GM18861 (cell line): Measurements from ENCODE around the gene INO80B.
"Not testable (repeated sequence)": the region's sequence is repeated elsewhere in the genome, so short reads cannot be mapped to it uniquely, and the experiment has no call there.

ENCODE experiments used
- ATAC-seq: cut with Tn5 transposase; IDR thresholded peaks from one replicate; pipeline ENCODE4 v1.9.1; 2021; ENCODE audit not compliant: unreplicated experiment

INO80B gene

GRCh38 chr2:74447230-74447999 is 7.5 kb upstream of the INO80B start:
- ATAC-seq = no peak

GRCh38 chr2:74448771-74449170 is 6.1 kb upstream of the INO80B start:
- no peak for ATAC-seq

DNA sequence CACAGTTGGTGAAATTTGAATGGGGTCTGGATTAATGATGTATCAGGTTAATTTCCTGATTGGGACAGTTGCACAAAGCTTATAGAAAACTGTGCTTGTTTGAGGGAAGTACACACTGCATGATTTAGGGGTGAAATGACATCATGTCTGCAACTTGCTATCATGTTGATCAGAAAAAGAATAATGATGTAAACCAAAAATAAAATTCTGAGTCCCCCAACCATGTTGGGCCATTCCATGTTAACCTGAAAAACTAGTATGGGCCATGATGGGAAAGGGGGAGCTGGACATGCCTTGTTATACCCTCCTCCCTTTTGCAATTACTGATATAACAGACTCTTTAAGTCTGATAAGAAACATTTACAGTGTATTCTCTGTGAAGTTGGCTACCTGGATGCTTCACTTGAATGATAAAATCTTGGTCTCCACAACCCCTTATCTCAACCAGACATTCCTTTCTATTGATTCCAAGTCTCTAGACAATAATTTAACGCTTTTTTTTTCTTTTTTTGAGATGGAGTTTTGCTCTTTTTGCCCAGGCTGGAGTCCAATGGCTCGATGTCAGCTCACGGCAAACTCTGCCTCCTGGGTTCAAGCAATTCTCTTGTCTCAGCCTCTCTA is 4.2 kb upstream of the INO80B start:
- ATAC-seq = no peak

GRCh38 chr2:74457129-74457548 is 2.3 kb downstream of the INO80B start:
- no peak for ATAC-seq

- peak; percentile 25 for ATAC-seq
Measured at GRCh38 chr2:74457549-74458131, 2.8 kb downstream of the INO80B start.

DNA sequence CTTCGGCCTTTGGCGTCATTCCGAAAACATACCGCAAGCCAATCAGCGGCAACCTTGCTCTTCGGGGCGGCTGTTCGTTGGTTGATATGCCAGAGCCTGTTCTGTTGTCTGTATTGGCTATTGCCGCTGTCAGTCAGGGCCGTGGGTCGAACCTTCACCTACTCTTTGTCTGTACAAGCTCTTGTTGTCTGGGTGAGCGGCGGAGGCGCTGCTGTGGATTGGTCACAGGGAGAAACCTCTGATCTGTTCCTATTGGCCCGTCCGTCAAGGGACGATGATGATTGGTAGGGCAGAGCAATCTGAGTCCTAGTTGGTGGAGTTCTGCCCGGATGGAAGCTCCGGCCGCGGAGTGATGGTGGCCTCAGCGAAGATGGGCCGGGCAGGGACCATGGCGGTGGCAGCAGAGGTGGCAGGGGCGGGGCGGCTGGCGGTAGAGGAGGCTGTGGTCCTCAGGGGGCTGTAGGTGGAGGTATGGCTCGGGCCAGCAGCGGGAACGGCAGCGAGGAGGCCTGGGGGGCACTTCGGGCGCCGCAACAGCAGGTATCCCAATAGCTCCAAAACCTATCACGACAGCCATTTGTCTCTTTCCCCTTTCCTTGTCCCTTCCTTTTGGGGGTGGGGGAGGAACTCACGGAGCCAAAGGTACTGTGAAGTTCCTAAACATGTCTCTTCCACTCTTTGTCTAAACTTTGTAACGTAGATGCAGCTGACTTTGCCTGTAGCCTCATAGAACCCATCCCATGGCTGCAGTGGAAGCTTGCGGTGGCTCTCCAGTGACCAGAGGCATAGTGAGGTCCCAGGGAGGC is 3.4 kb downstream of the INO80B start, which contains the start of gene WBP1:
Gene WBP1 (plus strand): TSS at position 307 of the 806 bp plus-strand sequence. CDS start 165 bp downstream, at position 472.
- peak; percentile 78 for ATAC-seq

- ATAC-seq = no peak
Measured at GRCh38 chr2:74458938-74459363, 4.1 kb downstream of the INO80B start.

DNA sequence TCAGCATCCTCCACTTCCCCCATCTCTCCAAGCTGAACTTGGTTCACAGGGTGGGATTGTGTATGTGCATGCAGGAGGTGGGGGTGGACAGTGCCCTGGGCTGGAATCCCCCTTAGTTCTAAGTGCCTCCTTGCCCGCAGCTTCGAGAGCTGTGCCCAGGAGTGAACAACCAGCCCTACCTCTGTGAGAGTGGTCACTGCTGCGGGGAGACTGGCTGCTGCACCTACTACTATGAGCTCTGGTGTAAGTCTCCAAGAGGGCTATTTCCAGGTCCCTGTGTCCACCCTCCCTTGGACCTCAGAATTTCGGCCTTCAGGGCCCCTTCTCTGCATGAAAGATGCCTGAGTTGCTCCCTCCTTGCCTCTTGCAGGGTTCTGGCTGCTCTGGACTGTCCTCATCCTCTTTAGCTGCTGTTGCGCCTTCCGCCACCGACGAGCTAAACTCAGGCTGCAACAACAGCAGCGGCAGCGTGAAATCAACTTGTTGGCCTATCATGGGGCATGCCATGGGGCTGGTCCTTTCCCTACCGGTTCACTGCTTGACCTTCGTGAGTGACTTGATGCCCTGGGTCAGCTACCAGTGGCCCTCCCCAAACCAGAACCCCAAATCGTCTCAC is 4.7 kb downstream of the INO80B start:
- ATAC-seq = not testable (repeated sequence)

- not testable (repeated sequence) for ATAC-seq
Measured at GRCh38 chr2:74460187-74460586, 5.3 kb downstream of the INO80B start.

- ATAC-seq = no peak
Measured at GRCh38 chr2:74461187-74462053, 6.5 kb downstream of the INO80B start.

GRCh38 chr2:74462054-74462785 is 7.3 kb downstream of the INO80B start:
- ATAC-seq = no peak

GRCh38 chr2:74462786-74463105 is 7.9 kb downstream of the INO80B start:
- no peak for ATAC-seq

- ATAC-seq = no peak
Measured at GRCh38 chr2:74464406-74464805, 9.5 kb downstream of the INO80B start.

DNA sequence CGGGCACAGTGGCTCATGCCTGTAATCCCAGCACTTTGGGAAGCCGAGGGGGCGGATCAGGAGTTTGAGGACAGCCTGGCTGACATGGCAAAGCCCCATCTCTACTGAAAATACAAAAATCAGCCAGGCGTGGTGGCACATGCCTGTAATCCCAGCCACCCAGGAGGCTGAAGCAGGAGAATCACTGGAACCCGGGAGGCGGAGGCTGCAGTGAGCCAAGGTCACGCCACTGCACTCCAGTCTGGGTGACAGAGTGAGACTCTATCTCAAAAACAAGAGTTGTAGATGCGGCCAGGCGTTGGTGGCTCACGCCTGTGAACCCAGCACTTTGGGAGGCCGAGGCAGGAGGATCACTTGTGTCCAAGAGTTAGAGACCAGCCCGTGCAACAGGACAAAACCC is 15.9 kb downstream of the INO80B start:
- not testable (repeated sequence) for ATAC-seq

- ATAC-seq = no peak
Measured at GRCh38 chr2:74471332-74472065, 16.6 kb downstream of the INO80B start.

DNA sequence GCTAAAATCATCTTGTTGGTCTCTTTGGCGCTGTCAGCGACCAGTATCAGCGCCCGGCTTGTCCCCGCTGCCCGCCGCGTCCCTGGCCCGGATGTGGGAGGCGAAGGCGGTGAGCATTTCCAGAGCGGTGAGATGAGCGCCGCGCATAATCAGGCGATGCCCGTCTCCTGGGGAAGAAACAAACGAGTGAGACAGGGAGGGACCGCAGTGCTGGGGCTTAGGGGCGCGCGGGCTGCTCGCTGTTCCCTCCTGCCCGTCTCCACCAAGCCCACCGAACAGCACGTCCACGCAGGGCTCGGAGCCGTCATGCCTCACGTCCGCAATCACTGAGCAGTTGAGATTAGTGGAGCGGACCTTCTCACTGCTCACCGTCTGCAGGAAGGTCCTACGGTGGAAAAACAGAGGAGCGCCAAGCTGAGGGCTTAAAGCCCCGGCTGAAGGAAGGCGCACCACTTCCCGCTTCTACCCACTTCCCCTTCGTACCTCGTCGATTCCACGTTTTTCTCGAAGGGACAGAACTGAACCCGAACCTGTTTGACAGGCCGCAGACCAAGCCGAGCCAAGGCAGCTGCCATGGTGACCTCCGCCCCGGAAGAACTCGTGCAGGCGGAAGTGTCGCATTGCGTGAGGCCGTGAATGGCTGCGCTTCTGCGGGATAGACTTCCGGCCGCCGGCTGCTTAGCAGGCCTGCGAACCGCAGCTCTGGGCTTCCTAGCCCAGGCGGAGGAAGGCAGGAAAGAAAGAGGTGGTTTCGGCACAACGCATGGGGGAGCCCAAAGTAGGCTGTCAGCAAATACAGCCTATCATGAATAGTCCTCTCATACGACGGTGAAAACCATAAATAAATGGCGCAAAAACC is 17.4 kb downstream of the INO80B start, which contains the start of gene MRPL53:
Gene MRPL53 (minus strand): TSS at position 595 of the 859 bp plus-strand sequence. CDS start 20 bp downstream, at position 575.
- ATAC-seq = peak; percentile 74

DNA sequence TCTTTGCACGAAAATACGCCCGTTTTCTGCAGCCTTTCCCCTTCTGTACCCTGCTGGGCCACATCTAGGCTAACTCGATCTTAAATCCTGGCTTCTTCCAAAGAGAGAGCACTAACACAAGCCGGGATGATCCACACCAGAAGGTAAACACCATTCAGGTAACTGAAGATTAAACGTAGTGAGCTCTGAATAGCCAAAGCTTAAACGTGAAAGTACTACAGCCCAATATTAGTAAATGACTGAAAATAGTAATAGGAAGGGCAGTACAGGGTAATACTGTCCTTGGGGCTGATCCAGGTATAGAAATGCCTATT is 18.0 kb downstream of the INO80B start:
- ATAC-seq = no peak

DNA sequence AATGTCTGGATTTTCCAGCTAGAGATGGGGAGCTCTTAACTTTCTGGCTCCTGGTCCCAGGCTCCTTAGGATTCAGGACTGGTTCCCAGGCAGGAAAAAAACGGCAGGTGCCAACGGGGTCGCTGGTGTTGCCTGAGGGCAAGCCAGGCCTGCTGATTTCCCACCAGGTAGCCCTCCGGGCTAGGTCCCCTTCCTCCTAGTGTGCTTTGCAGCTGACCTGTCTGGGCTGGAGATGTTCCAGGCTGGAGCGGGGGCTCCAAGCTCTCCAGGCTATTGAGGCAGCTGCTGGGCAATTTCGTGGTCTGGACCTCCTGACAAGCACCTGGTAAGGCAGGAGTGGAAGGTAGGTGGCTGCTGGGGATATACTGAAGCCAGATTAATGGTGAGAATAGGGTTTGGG is 19.6 kb downstream of the INO80B start:
- no peak for ATAC-seq
